ENCODE measurements around the gene TRIL. TPM values are rescaled to one million over a fixed set of nuclear protein-coding genes. Genes with fewer than 3 reads are reported as not detected.
A peak's percentile ranks its signal among the peaks of the same experiment; 100 is the strongest.

The TRIL gene
- total RNA-seq, 2 experiments from 2014 or later = not detected

- H3K27ac Mint-ChIP-seq = no peak overlapping the region
- intact Hi-C loops (cut with micrococcal nuclease) = no loop called here
- no peaks in the 10 kb centered on the region for H3K36me3 Mint-ChIP-seq (ENCODE audit: low read depth)
These were observed 19.8 kb upstream of the TRIL start for GRCh38 chr7:28977881-28978280.

GRCh38 chr7:28976022-28976421 is 17.9 kb upstream of the TRIL start:
- H3K4me3 Mint-ChIP-seq = no peak overlapping the region
- DNase-seq = no peak
- intact Hi-C loops (cut with micrococcal nuclease) = no loop called here
- H3K4me1 Mint-ChIP-seq (ENCODE audit: low read depth) = no peaks in the 10 kb centered on the region
- H3K9me3 Mint-ChIP-seq = peaks cover 16% of the 10 kb centered on the region
- no peak overlapping the region for H3K27ac Mint-ChIP-seq
- peaks cover 7% of the 10 kb centered on the region for H3K27me3 Mint-ChIP-seq (ENCODE audit: low read depth)
- CTCF ChIA-PET = interaction anchor here (0.6 kb wide), 1 partner anchor 125 kb away, joined by 3 read pairs; no protein-coding TSS in a partner anchor
- no peaks in the 10 kb centered on the region for H3K36me3 Mint-ChIP-seq (ENCODE audit: low read depth)

More at GRCh38 chr7:28977881-28978280, 19.8 kb upstream of the TRIL start:
- Mint-ChIP-seq H3K9me3 (peaks cover 10% of the 10 kb centered on the region), H3K4me3 (no peak overlapping the region), H3K4me1 (ENCODE audit: low read depth) (no peaks in the 10 kb centered on the region), H3K27me3 (ENCODE audit: low read depth) (peaks cover 12% of the 10 kb centered on the region)
- CTCF ChIA-PET = no interaction called here
- DNase-seq = no peak

GRCh38 chr7:28973591-28973990 is 15.5 kb upstream of the TRIL start:
- H3K27me3 Mint-ChIP-seq (ENCODE audit: low read depth) = peaks cover 8% of the 10 kb centered on the region
- H3K4me1 Mint-ChIP-seq (ENCODE audit: low read depth) = no peaks in the 10 kb centered on the region
- H3K9me3 Mint-ChIP-seq = peaks cover 17% of the 10 kb centered on the region
- H3K36me3 Mint-ChIP-seq (ENCODE audit: low read depth) = no peaks in the 10 kb centered on the region
- no peak for DNase-seq
- H3K27ac Mint-ChIP-seq = no peak overlapping the region
- no peak overlapping the region for H3K4me3 Mint-ChIP-seq
- intact Hi-C loops (cut with micrococcal nuclease) = no loop called here
- CTCF ChIA-PET = no interaction called here

- DNase-seq = no peak
- Mint-ChIP-seq H3K4me3 (no peak overlapping the region), H3K36me3 (ENCODE audit: low read depth) (no peaks in the 10 kb centered on the region), H3K27me3 (ENCODE audit: low read depth) (peaks cover 19% of the 10 kb centered on the region), H3K4me1 (ENCODE audit: low read depth) (no peaks in the 10 kb centered on the region), H3K9me3 (no peaks in the 10 kb centered on the region), H3K27ac (no peak overlapping the region)
- CTCF ChIA-PET = no interaction called here
- intact Hi-C loops (cut with micrococcal nuclease) = no loop called here
These were observed 5.9 kb upstream of the TRIL start for GRCh38 chr7:28964056-28964455.

GRCh38 chr7:28961972-28962371 is 3.8 kb upstream of the TRIL start:
- Mint-ChIP-seq H3K27me3 (ENCODE audit: low read depth) (peaks cover 36% of the 10 kb centered on the region), H3K9me3 (no peaks in the 10 kb centered on the region), H3K4me3 (no peak overlapping the region), H3K27ac (no peak overlapping the region), H3K4me1 (ENCODE audit: low read depth) (peaks cover 8% of the 10 kb centered on the region), H3K36me3 (ENCODE audit: low read depth) (no peaks in the 10 kb centered on the region)
- intact Hi-C loops (cut with micrococcal nuclease) = no loop called here
- DNase-seq = no peak
- CTCF ChIA-PET = no interaction called here

GRCh38 chr7:28960071-28960840 is 2.1 kb upstream of the TRIL start:
- H3K4me1 Mint-ChIP-seq (ENCODE audit: low read depth) = peaks cover 10% of the 10 kb centered on the region
- CTCF ChIA-PET = interaction anchor here (0.5 to 1.6 kb wide), 3 partner anchors 38 to 340 kb away, joined by 3 to 4 read pairs (median 3); no protein-coding TSS in a partner anchor
- H3K27me3 Mint-ChIP-seq (ENCODE audit: low read depth) = peaks cover 42% of the 10 kb centered on the region
- no peak overlapping the region for H3K27ac Mint-ChIP-seq
- H3K4me3 Mint-ChIP-seq = no peak overlapping the region
- no peaks in the 10 kb centered on the region for H3K9me3 Mint-ChIP-seq
- intact Hi-C loops (cut with micrococcal nuclease) = no loop called here
- no peak for DNase-seq
- no peaks in the 10 kb centered on the region for H3K36me3 Mint-ChIP-seq (ENCODE audit: low read depth)

GRCh38 chr7:28958980-28959347 is 834 bp upstream of the TRIL start:
- Mint-ChIP-seq H3K9me3 (no peaks in the 10 kb centered on the region), H3K27ac (no peak overlapping the region), H3K27me3 (ENCODE audit: low read depth) (peaks cover 50% of the 10 kb centered on the region), H3K36me3 (ENCODE audit: low read depth) (no peaks in the 10 kb centered on the region), H3K4me1 (ENCODE audit: low read depth) (peaks cover 10% of the 10 kb centered on the region), H3K4me3 (no peak overlapping the region)
- intact Hi-C loops (cut with micrococcal nuclease) = no loop called here
- CTCF ChIA-PET = interaction anchor here (1.2 to 3.8 kb wide), 2 partner anchors 34 to 148 kb away, joined by 3 to 72 read pairs; no protein-coding TSS in a partner anchor
- no peak for DNase-seq

GRCh38 chr7:28957751-28958234 is 337 bp downstream of the TRIL start:
- CTCF ChIA-PET = interaction anchor here (0.6 to 3.8 kb wide), 13 partner anchors 9 to 452 kb away, joined by 3 to 72 read pairs (median 4); no protein-coding TSS in a partner anchor
- no peak overlapping the region for H3K27ac Mint-ChIP-seq
- no peaks in the 10 kb centered on the region for H3K36me3 Mint-ChIP-seq (ENCODE audit: low read depth)
- H3K9me3 Mint-ChIP-seq = no peaks in the 10 kb centered on the region
- peak overlapping the region; percentile 25 for H3K4me3 Mint-ChIP-seq
- DNase-seq = no peak
- intact Hi-C loops (cut with micrococcal nuclease) = no loop called here
- peaks cover 50% of the 10 kb centered on the region for H3K27me3 Mint-ChIP-seq (ENCODE audit: low read depth)
- peaks cover 10% of the 10 kb centered on the region for H3K4me1 Mint-ChIP-seq (ENCODE audit: low read depth)

GRCh38 chr7:28957064-28957750 is 923 bp downstream of the TRIL start:
- DNase-seq = peak; percentile 27
- Mint-ChIP-seq H3K9me3 (no peaks in the 10 kb centered on the region), H3K4me3 (peak overlapping the region; percentile 25), H3K27ac (no peak overlapping the region), H3K36me3 (ENCODE audit: low read depth) (no peaks in the 10 kb centered on the region), H3K4me1 (ENCODE audit: low read depth) (peaks cover 10% of the 10 kb centered on the region), H3K27me3 (ENCODE audit: low read depth) (peaks cover 50% of the 10 kb centered on the region)
- CTCF ChIA-PET = interaction anchor here (0.6 to 3.8 kb wide), 18 partner anchors 10 to 452 kb away, joined by 3 to 72 read pairs (median 4); no protein-coding TSS in a partner anchor
- intact Hi-C loops (cut with micrococcal nuclease) = no loop called here

GRCh38 chr7:28956608-28957063 is 1.5 kb downstream of the TRIL start:
- H3K27ac Mint-ChIP-seq = no peak overlapping the region
- H3K27me3 Mint-ChIP-seq (ENCODE audit: low read depth) = peaks cover 48% of the 10 kb centered on the region
- peaks cover 10% of the 10 kb centered on the region for H3K4me1 Mint-ChIP-seq (ENCODE audit: low read depth)
- intact Hi-C loops (cut with micrococcal nuclease) = loop anchor here (1.0 kb wide), 3 partner anchors 29 to 150 kb away; no protein-coding TSS in a partner anchor
- peak; percentile 47 for DNase-seq
- H3K9me3 Mint-ChIP-seq = no peaks in the 10 kb centered on the region
- H3K4me3 Mint-ChIP-seq = no peak overlapping the region
- CTCF ChIA-PET = interaction anchor here (0.7 to 3.8 kb wide), 16 partner anchors 9 to 453 kb away, joined by 3 to 72 read pairs (median 4); no protein-coding TSS in a partner anchor
- H3K36me3 Mint-ChIP-seq (ENCODE audit: low read depth) = no peaks in the 10 kb centered on the region

GRCh38 chr7:28955718-28956607 is 2.2 kb downstream of the TRIL start:
- CTCF ChIA-PET = interaction anchor here (0.7 to 3.8 kb wide), 15 partner anchors 8 to 453 kb away, joined by 3 to 72 read pairs (median 3); no protein-coding TSS in a partner anchor
- peaks cover 50% of the 10 kb centered on the region for H3K27me3 Mint-ChIP-seq (ENCODE audit: low read depth)
- H3K4me3 Mint-ChIP-seq = no peak overlapping the region
- H3K4me1 Mint-ChIP-seq (ENCODE audit: low read depth) = peaks cover 10% of the 10 kb centered on the region
- intact Hi-C loops (cut with micrococcal nuclease) = loop anchor here (1.0 kb wide), 3 partner anchors 29 to 150 kb away; no protein-coding TSS in a partner anchor
- H3K36me3 Mint-ChIP-seq (ENCODE audit: low read depth) = no peaks in the 10 kb centered on the region
- peak; percentile 50 for DNase-seq
- no peaks in the 10 kb centered on the region for H3K9me3 Mint-ChIP-seq
- no peak overlapping the region for H3K27ac Mint-ChIP-seq
